Measurements from ENCODE around the gene SMIM29. TPM values are rescaled to one million over a fixed set of nuclear protein-coding genes. Genes with fewer than 3 reads are reported as not detected.

The SMIM29 gene
- total RNA-seq, 1 experiment from 2014 or later = 5.4 TPM

DNA sequence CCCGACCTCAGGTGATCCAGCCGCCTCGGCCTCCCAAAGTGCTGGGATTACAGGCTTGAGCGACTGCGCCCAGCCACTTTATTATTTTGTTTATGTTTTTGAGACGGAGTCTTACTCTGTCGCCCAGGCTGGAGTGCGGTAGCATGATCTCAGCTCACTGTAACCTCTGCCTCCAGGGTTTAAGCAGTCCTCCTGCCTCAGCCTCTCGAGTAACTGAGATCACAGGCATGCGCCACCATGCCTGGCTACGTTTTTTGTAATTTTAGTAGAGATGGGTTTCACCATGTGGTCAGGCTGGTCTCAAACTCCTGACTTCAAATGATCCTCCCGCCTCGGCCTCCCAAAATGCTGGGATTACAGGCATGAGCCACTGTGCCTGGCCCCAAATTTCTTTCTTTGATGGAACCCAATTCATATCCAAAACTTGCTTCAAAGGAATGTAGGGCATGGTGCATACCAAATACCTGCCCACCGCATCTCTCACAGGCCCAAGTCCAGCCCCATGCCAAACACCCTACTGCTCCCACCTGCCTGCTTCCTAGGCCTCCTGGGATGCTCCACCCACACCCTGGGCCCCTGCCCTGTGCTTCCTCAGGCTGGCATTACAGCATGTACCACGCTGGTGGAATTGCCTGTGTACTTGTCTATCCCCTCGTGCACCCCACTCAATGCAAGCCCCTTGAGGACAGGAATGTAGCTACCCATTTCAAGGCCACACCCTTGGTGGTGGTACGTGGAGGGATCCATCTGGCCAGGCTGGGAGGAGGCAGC, 17.1 kb downstream of the SMIM29 start:
- Histone ChIP-seq H4K91ac (ENCODE audit: insufficient read length, low read depth, low read length) (no peak overlapping the region), H3K27me3 (ENCODE audit: insufficient read depth, low read length) (no peaks in the 10 kb centered on the region), H3K23ac (ENCODE audit: insufficient read length, low read depth, low read length) (no peak overlapping the region), H3K27ac (ENCODE audit: insufficient read length, low read depth, low read length) (no peak overlapping the region), H4K8ac (replicated peaks; ENCODE audit: insufficient read length, low read depth, low read length) (no peak overlapping the region), H3K4ac (ENCODE audit: low read depth, low read length) (no peak overlapping the region), H2BK5ac (ENCODE audit: insufficient read length, low read length) (no peak overlapping the region), H2AK5ac (ENCODE audit: insufficient read length, low read length) (no peak overlapping the region), H4K5ac (ENCODE audit: insufficient read length, low read depth, low read length) (no peak overlapping the region), H2AFZ (ENCODE audit: low read length) (no peak overlapping the region), H3K18ac (ENCODE audit: insufficient read length, low read depth, low read length) (no peak overlapping the region), H3K79me2 (ENCODE audit: insufficient read depth, low read length) (no peaks in the 10 kb centered on the region), H2BK120ac (ENCODE audit: low read depth, low read length, poor library complexity, severe bottlenecking) (no peak overlapping the region), H3K14ac (ENCODE audit: insufficient read depth, low read length) (no peak overlapping the region), H3K4me2 (ENCODE audit: insufficient read depth, insufficient read length, low read length) (no peak overlapping the region), H2BK20ac (ENCODE audit: low read depth, low read length, poor library complexity, severe bottlenecking) (no peak overlapping the region), H3K23me2 (ENCODE audit: insufficient read length, low read depth, low read length, poor library complexity, severe bottlenecking) (peaks cover 12% of the 10 kb centered on the region), H3K79me1 (ENCODE audit: insufficient read depth, low read depth, low read length, poor library complexity, severe bottlenecking) (no peaks in the 10 kb centered on the region), H3K9me3 (ENCODE audit: control insufficient read depth, low read depth, low read length) (no peaks in the 10 kb centered on the region), H2BK15ac (ENCODE audit: low read depth, low read length) (no peak overlapping the region), H3K56ac (ENCODE audit: insufficient read length, low read depth, low read length) (no peak overlapping the region), H3K4me1 (ENCODE audit: insufficient read depth, low read length) (peaks cover 10% of the 10 kb centered on the region; the same call in 1 of the 2 replicates), H3K9ac (ENCODE audit: extremely low read depth, insufficient read length, low read length) (no peak overlapping the region), H2BK12ac (ENCODE audit: insufficient read length, low read depth, low read length) (no peak overlapping the region), H4K20me1 (ENCODE audit: control insufficient read depth, insufficient read depth, insufficient read length) (no peaks in the 10 kb centered on the region), H3T11ph (ENCODE audit: low read length) (no peak overlapping the region)
- H3K9me3 Mint-ChIP-seq = no peaks in the 10 kb centered on the region; a peak in 1 of 5 replicates
- H3K27ac Mint-ChIP-seq = no peak overlapping the region
- no CpG with 5 or more reads among the region's 17 CpGs for WGBS (ENCODE audit: extremely low coverage, insufficient read length, low lambda C conversion rate)
- no peaks in the 10 kb centered on the region for H3K36me3 Mint-ChIP-seq (ENCODE audit: insufficient read depth in 1 of 3, low read depth in 3 of 3)
- peaks cover 26 to 36% of the 10 kb centered on the region in 2 experiments for H3K4me1 Mint-ChIP-seq
- TF ChIP-seq, protein P1, sequence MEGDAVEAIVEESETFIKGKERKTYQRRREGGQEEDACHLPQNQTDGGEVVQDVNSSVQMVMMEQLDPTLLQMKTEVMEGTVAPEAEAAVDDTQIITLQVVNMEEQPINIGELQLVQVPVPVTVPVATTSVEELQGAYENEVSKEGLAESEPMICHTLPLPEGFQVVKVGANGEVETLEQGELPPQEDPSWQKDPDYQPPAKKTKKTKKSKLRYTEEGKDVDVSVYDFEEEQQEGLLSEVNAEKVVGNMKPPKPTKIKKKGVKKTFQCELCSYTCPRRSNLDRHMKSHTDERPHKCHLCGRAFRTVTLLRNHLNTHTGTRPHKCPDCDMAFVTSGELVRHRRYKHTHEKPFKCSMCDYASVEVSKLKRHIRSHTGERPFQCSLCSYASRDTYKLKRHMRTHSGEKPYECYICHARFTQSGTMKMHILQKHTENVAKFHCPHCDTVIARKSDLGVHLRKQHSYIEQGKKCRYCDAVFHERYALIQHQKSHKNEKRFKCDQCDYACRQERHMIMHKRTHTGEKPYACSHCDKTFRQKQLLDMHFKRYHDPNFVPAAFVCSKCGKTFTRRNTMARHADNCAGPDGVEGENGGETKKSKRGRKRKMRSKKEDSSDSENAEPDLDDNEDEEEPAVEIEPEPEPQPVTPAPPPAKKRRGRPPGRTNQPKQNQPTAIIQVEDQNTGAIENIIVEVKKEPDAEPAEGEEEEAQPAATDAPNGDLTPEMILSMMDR (conservative IDR thresholded peaks at IDR 0.05) = no peak
- no peak for DNase-seq
- 0 out of 5 replicates have a peak overlapping the region, but pooled peaks of 1 of the 2 experiments have one; percentile 13 for H3K4me3 Mint-ChIP-seq
- no peaks in the 10 kb centered on the region; the same call in 1 of the 2 replicates for H3K27me3 Mint-ChIP-seq (ENCODE audit: low read depth)
